ENCODE measurements around the gene MMUT. TPM values are rescaled to one million over a fixed set of nuclear protein-coding genes. Genes with fewer than 3 reads are reported as not detected.

The MMUT gene
- total RNA-seq, 1 experiment from 2014 or later = 20.5 TPM

DNA sequence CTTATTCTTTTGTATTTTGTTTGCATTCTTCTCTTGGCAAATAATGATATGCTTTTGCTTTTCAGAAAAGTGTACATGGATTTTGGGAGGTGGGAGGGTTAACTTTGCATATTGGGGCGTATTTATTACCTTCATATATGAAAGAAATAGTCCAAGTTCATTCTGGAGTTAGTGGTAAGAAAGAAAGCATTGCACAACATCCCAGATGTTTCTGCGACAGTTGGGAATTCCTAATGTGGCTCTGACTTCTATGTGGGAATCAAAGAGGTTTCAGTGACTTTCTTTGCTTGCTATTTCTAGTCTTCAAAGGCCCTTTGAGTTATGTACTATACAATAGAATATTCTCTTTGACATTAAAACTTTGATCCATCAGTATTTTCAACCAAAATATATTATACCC is 78.1 kb downstream of the MMUT start:
- POLR2A ChIA-PET (ENCODE audit: low non-redundant PET) = no interaction called here
- Histone ChIP-seq H3K36me3 (ENCODE audit: insufficient read depth, low read length, poor library complexity, severe bottlenecking) (no peaks in the 10 kb centered on the region), H3K4me1 (ENCODE audit: insufficient read depth, low read length, poor library complexity, severe bottlenecking) (no peaks in the 10 kb centered on the region), H3K9me3 (ENCODE audit: low read depth, low read length, poor library complexity, severe bottlenecking) (no peaks in the 10 kb centered on the region), H3K4me3 (ENCODE audit: low read depth, low read length, poor library complexity, severe bottlenecking) (no peak overlapping the region), H3K27me3 (replicated peaks; ENCODE audit: insufficient read depth, low read depth, low read length, poor library complexity) (no peaks in the 10 kb centered on the region), H3K27ac (ENCODE audit: low read depth, low read length, poor library complexity, severe bottlenecking) (no peak overlapping the region)
- DNase-seq (ENCODE audit: low spot score) = no peak
- BruUV-seq (replicated peaks) = no TSS peak
- intact Hi-C loops (cut with micrococcal nuclease; ENCODE audit: unreplicated experiment) = no loop called here
- CTCF ChIA-PET = interaction anchor here (1.2 kb wide), 1 partner anchor 25 kb away, joined by 3 read pairs; no protein-coding TSS in a partner anchor
- TF ChIP-seq EZH2 (IDR thresholded peaks at IDR 0.05; ENCODE audit: borderline replicate concordance, low read depth, low read length, poor library complexity, severe bottlenecking) = no peak
- TF ChIP-seq, protein P1, sequence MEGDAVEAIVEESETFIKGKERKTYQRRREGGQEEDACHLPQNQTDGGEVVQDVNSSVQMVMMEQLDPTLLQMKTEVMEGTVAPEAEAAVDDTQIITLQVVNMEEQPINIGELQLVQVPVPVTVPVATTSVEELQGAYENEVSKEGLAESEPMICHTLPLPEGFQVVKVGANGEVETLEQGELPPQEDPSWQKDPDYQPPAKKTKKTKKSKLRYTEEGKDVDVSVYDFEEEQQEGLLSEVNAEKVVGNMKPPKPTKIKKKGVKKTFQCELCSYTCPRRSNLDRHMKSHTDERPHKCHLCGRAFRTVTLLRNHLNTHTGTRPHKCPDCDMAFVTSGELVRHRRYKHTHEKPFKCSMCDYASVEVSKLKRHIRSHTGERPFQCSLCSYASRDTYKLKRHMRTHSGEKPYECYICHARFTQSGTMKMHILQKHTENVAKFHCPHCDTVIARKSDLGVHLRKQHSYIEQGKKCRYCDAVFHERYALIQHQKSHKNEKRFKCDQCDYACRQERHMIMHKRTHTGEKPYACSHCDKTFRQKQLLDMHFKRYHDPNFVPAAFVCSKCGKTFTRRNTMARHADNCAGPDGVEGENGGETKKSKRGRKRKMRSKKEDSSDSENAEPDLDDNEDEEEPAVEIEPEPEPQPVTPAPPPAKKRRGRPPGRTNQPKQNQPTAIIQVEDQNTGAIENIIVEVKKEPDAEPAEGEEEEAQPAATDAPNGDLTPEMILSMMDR (conservative IDR thresholded peaks at IDR 0.05; ENCODE audit: low read depth, low read length) = no peak

Other genes starting within 250 kb of the MMUT start
- gene CENPQ, start 117 bp upstream of the MMUT start, total RNA-seq (2021) = 10.7 and 11.7 TPM in 2 replicates
- gene GLYATL3, start 36.7 kb upstream of the MMUT start, total RNA-seq (2021) = not detected in 2 replicates
- 9.7 and 11.7 TPM in 2 replicates for gene C6orf141, start 87.4 kb upstream of the MMUT start, total RNA-seq (2021)
- not detected in 2 replicates for gene RHAG, start 173.6 kb upstream of the MMUT start, total RNA-seq (2021)

All from A673 (cell line).